H4 (cell line): ENCODE data around the gene MDFI. TPM values are rescaled to one million over a fixed set of nuclear protein-coding genes. Genes with fewer than 3 reads are reported as not detected.

Experiments
- total RNA-seq: library from RNA; depleted of rRNA; stranded (reverse); fragments of >200 nt; shearing (Covaris generic); gene quantifications from 2 replicates; pipeline ENCODE4 v1.2.3, GENCODE V29; 2014; rRNA removed

MDFI gene
- total RNA-seq, 1 experiment from 2014 or later = 0.72 TPM

Other genes with a start within 250 kb of the MDFI start
- 2.7 and 3.1 TPM in 2 replicates for gene FOXP4, start 92.1 kb upstream of the MDFI start, total RNA-seq
- 1.6 and 9.2 TPM in 2 replicates for gene TFEB, start 97.1 kb downstream of the MDFI start, total RNA-seq
- not detected in 2 replicates for gene PGC, start 108.9 kb downstream of the MDFI start, total RNA-seq
- 0.66 and 1.1 TPM in 2 replicates for gene FRS3, start 141.4 kb downstream of the MDFI start, total RNA-seq
- gene PRICKLE4, start 142.3 kb downstream of the MDFI start, total RNA-seq = not detected in 2 replicates
- gene TOMM6, start 149.2 kb downstream of the MDFI start, total RNA-seq = 222 and 348 TPM in 2 replicates